K562 (cell line): ENCODE data around the gene ZNHIT1. TPM values are rescaled to one million over a fixed set of nuclear protein-coding genes. Genes with fewer than 3 reads are reported as not detected.

Experiments used
- CC2D1A ChIP-seq: fragments of 450-650 bp; IDR thresholded peaks from 2 replicates; pipeline ENCODE4 v1.6.1; 2017; ENCODE audit warnings: mild to moderate bottlenecking
- CEBPG ChIP-seq, 3 experiments: fragments of 200-800 bp in 1 of 3; sonication (Bioruptor generic) in 1 of 3; sonication (generic) in 1 of 3; formaldehyde crosslinking in 1 of 3; IDR thresholded peaks in 2 of 3; conservative IDR thresholded peaks in 1 of 3; 2 replicates each; pipeline versions ENCODE4 v1.6.1 to v1.8.0; 2016 to 2022; ENCODE audit warnings: missing compliant biosample characterization in 2 of 3, missing genetic modification characterization in 2 of 3, mild to moderate bottlenecking in 1 of 3, missing genetic modification reagents in 1 of 3
- E2F4 ChIP-seq: sonication (generic); formaldehyde crosslinking; IDR thresholded peaks from 2 replicates; pipeline ENCODE4 v1.8.0; 2022; ENCODE audit warnings: mild to moderate bottlenecking, low read depth, missing genetic modification reagents
- EGR1 ChIP-seq: fragments of 450-650 bp; conservative IDR thresholded peaks from 2 replicates; pipeline ENCODE4 v1.6.1; 2017; ENCODE audit warnings: mild to moderate bottlenecking
- FOSL1 ChIP-seq: fragments of 200-800 bp; sonication (Bioruptor generic); conservative IDR thresholded peaks from 2 replicates; pipeline ENCODE4 v1.6.1; 2016; ENCODE audit warnings: missing genetic modification characterization, missing compliant biosample characterization
- GATA2 ChIP-seq: sonication (generic); formaldehyde crosslinking; IDR thresholded peaks from 2 replicates; pipeline ENCODE4 v1.4.0; 2020; ENCODE audit warnings: mild to moderate bottlenecking, missing genetic modification reagents
- IRF9 ChIP-seq: fragments of 450-650 bp; IDR thresholded peaks from 2 replicates; pipeline ENCODE4 v1.6.1; 2016; ENCODE audit warnings: missing biosample characterization, missing genetic modification characterization
- KAT8 ChIP-seq: fragments of 450-650 bp; IDR thresholded peaks from 2 replicates; pipeline ENCODE4 v1.6.1; 2016; ENCODE audit warnings: low read depth, mild to moderate bottlenecking
- LEF1 ChIP-seq: fragments of 450-650 bp; IDR thresholded peaks from 2 replicates; pipeline ENCODE4 v1.6.1; 2016; ENCODE audit warnings: mild to moderate bottlenecking
- NBN ChIP-seq: fragments of 450-650 bp; IDR thresholded peaks from 2 replicates; pipeline ENCODE4 v1.6.1; 2016; ENCODE audit warnings: low read depth, mild to moderate bottlenecking
- NCOA6 ChIP-seq: fragments of 450-650 bp; IDR thresholded peaks from 2 replicates; pipeline ENCODE4 v1.6.1; 2017; ENCODE audit warnings: mild to moderate bottlenecking
- NFIC ChIP-seq: fragments of 450-650 bp; IDR thresholded peaks from 2 replicates; pipeline ENCODE4 v1.6.1; 2017; ENCODE audit warnings: mild to moderate bottlenecking, inconsistent platforms
- NR2C1 ChIP-seq, 2 experiments: fragments of 450-650 bp; IDR thresholded peaks; 2 replicates each; pipeline ENCODE4 v1.6.1; 2017; ENCODE audit warnings: mild to moderate bottlenecking in 2 of 2, antibody characterized with exemption in 1 of 2, inconsistent platforms in 1 of 2, missing compliant biosample characterization in 1 of 2, missing genetic modification characterization in 1 of 2
- PML ChIP-seq: IDR thresholded peaks from 2 replicates; pipeline ENCODE4 v1.6.1; 2012; ENCODE audit warnings: low read length, inconsistent platforms
- PRPF4 ChIP-seq: fragments of 200-400 bp; formaldehyde crosslinking; IDR thresholded peaks from one replicate; pipeline ENCODE4 v1.6.1; 2017; ENCODE audit warnings: low read length, low read depth, mild to moderate bottlenecking; ENCODE audit not compliant: insufficient read depth, poor library complexity, severe bottlenecking
- SMAD4 ChIP-seq: fragments of 250-450 bp; sonication (Bioruptor Pico); conservative IDR thresholded peaks from 2 replicates; pipeline ENCODE4 v1.8.0; 2021; ENCODE audit warnings: inconsistent platforms, mild to moderate bottlenecking, moderate library complexity
- SMARCA5 ChIP-seq: fragments of 450-650 bp; IDR thresholded peaks from 2 replicates; pipeline ENCODE4 v1.6.1; 2016
- ZBTB2 ChIP-seq: fragments of 450-650 bp; IDR thresholded peaks from 2 replicates; pipeline ENCODE4 v1.6.1; 2016; ENCODE audit warnings: antibody characterized with exemption
- ZFP36 ChIP-seq: fragments of 150-350 bp; IDR thresholded peaks from 2 replicates; pipeline ENCODE4 v1.6.1; 2018; ENCODE audit warnings: low read length, low read depth; ENCODE audit not compliant: partially characterized antibody
- ZNF584 ChIP-seq: fragments of 200-800 bp; sonication (Bioruptor generic); IDR thresholded peaks from 2 replicates; pipeline ENCODE4 v1.6.1; 2016; ENCODE audit warnings: low read depth, mild to moderate bottlenecking, missing genetic modification characterization, missing compliant biosample characterization
- ZNF639 ChIP-seq, 2 experiments: fragments of 200-800 bp in 1 of 2; sonication (Bioruptor generic) in 1 of 2; sonication (generic) in 1 of 2; formaldehyde crosslinking in 1 of 2; IDR thresholded peaks in 1 of 2; conservative IDR thresholded peaks in 1 of 2; 2 replicates each; pipeline versions ENCODE4 v1.5.0 to v1.6.1; 2016 to 2020; ENCODE audit warnings: missing compliant biosample characterization in 1 of 2, missing genetic modification characterization in 1 of 2, missing genetic modification reagents in 1 of 2
- ZNF766 ChIP-seq: fragments of 200-800 bp; sonication (Bioruptor generic); conservative IDR thresholded peaks from 2 replicates; pipeline ENCODE4 v1.6.1; 2016; ENCODE audit warnings: missing genetic modification characterization, missing compliant biosample characterization
- polyA plus RNA-seq, 8 experiments: library from polyadenylated mRNA; depleted of rRNA in 4 of 8; stranded (reverse) in 5 of 8; unstranded in 3 of 8; fragments of >200 nt; fragmentation: Nextera tagmentation in 2 of 8; fragmentation: Illumina TruSeq in 1 of 8; extraction: Ambion mirVana in 2 of 8; extraction: Trizol in 1 of 8; gene quantifications; 2 replicates each; pipeline versions ENCODE4 v1.2.1 to v1.2.3, GENCODE V29; 2011 to 2014; ENCODE audit warnings: inconsistent platforms in 1 of 8, missing spikeins in 1 of 8
- total RNA-seq, 7 experiments: library from RNA; depleted of rRNA in 6 of 7; stranded (reverse); fragments of >200 nt in 6 of 7; fragmentation: Illumina TruSeq in 2 of 7; extraction: Trizol in 2 of 7; gene quantifications; 2 replicates each; pipeline versions ENCODE4 v1.2.1 to v1.2.3, GENCODE V29; 2011 to 2021; ENCODE audit warnings: low replicate concordance in 1 of 7

Gene ZNHIT1
- total and polyA plus RNA-seq, 9 of the 15 experiments (the other 6 are each of a cell fraction or from before 2014, with no cell fraction given) = 6.4 to 162 (median 70.1) TPM

- 0 out of 4 replicates have a peak, but pooled peaks of 1 of the 2 experiments have one; percentile 29 for TF ChIP-seq ZNF639 (CRISPR knock-in tag; conservative IDR thresholded peaks at IDR 0.05 in 1 of 2, IDR thresholded peaks at IDR 0.05 in 1 of 2)
- TF ChIP-seq KAT8 = no peak
- peak; percentile 90 for TF ChIP-seq PML
- TF ChIP-seq ZFP36 = peak; percentile 49
- no peak for TF ChIP-seq NCOA6
- TF ChIP-seq NFIC = peak; percentile 83
- TF ChIP-seq IRF9 = no peak
- no peak for TF ChIP-seq E2F4 (CRISPR knock-in tag)
- no peak for TF ChIP-seq NBN
- TF ChIP-seq SMARCA5 = peak; percentile 80; the same call in 1 of the 2 replicates
- TF ChIP-seq CEBPG (CRISPR knock-in tag; IDR thresholded peaks at IDR 0.05) = peak; percentile 57; the same call in 1 of the 2 replicates
- TF ChIP-seq CEBPG (tag; conservative IDR thresholded peaks at IDR 0.05 in 1 of 2, IDR thresholded peaks at IDR 0.05 in 1 of 2) = peak; percentile 18 to 76; a peak in 3 of 4 replicates
- peak; percentile 65; the same call in 1 of the 2 replicates for TF ChIP-seq CC2D1A
- peak; percentile 61; the same call in 1 of the 2 replicates for TF ChIP-seq ZNF584
- TF ChIP-seq FOSL1 = peak; percentile 61
- 0 out of 2 replicates have a peak, but pooled peaks have one; percentile 47 for TF ChIP-seq LEF1
- TF ChIP-seq PRPF4 = no peak
- peak; percentile 77 for TF ChIP-seq EGR1
- 0 out of 2 replicates have a peak, but pooled peaks have one; percentile 21 for TF ChIP-seq NR2C1 (IDR thresholded peaks at IDR 0.05)
- peak; percentile 37; the same call in 1 of the 2 replicates for TF ChIP-seq NR2C1 (tag; IDR thresholded peaks at IDR 0.05)
- peak; percentile 76 for TF ChIP-seq SMAD4 (CRISPR knock-in tag)
- TF ChIP-seq ZNF766 (CRISPR knock-in tag) = 0 out of 2 replicates have a peak, but pooled peaks have one; percentile 42
- TF ChIP-seq ZBTB2 = 0 out of 2 replicates have a peak, but pooled peaks have one; percentile 22
- TF ChIP-seq GATA2 (CRISPR knock-in tag) = peak; percentile 78
Observed at GRCh38 chr7:101265622-101266516, 47.9 kb downstream of the ZNHIT1 start (continued).
